Measurements from ENCODE around the gene NPAT. TPM values are rescaled to one million over a fixed set of nuclear protein-coding genes. Genes with fewer than 3 reads are reported as not detected.

The NPAT gene
- total and polyA plus RNA-seq, 2 of the 13 experiments (the other 11 are each of a cell fraction or from before 2014, with no cell fraction given): 4.4 to 11.2 TPM

DNA sequence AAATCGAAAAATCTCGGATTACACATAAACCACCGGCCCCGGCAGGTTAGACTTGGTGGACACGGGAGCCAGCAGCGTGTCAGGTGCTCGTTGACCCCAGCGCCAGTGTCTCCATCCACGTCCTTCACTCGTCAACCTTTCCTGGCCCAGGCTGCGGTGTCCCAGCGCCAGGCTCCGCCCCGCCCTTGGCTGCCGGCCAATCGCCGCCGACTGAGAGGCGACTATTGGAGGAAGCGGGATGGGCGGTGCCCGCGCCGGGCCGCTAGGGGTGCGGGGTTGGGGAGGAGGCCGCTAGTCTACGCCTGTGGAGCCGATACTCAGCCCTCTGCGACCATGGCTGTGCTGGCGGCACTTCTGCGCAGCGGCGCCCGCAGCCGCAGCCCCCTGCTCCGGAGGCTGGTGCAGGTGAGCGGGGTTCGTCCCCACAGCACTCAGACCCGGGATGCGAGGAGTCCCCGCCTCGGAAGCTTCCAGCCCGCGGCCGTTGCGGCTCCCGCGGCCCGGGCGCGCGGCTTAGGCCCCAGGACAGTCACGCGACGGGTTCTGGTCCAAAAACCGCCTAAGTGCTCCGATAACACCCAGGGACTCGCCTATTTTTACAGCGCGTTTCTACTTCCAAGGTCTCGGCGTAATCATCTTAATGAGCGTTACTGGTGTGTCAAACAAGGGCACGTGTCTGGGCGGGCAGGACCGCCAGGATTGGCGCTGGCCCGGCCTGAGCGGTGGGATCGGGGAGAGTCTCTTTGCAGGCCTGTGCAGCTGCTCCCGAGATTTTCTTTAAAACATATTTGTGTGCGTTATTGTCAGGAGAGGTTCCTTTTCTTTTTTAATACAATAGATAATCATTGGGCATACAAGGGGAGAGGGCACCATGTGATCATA is 100.9 kb downstream of the NPAT start, which contains the start of gene ACAT1 (continued):
- TF ChIP-seq, protein P1, sequence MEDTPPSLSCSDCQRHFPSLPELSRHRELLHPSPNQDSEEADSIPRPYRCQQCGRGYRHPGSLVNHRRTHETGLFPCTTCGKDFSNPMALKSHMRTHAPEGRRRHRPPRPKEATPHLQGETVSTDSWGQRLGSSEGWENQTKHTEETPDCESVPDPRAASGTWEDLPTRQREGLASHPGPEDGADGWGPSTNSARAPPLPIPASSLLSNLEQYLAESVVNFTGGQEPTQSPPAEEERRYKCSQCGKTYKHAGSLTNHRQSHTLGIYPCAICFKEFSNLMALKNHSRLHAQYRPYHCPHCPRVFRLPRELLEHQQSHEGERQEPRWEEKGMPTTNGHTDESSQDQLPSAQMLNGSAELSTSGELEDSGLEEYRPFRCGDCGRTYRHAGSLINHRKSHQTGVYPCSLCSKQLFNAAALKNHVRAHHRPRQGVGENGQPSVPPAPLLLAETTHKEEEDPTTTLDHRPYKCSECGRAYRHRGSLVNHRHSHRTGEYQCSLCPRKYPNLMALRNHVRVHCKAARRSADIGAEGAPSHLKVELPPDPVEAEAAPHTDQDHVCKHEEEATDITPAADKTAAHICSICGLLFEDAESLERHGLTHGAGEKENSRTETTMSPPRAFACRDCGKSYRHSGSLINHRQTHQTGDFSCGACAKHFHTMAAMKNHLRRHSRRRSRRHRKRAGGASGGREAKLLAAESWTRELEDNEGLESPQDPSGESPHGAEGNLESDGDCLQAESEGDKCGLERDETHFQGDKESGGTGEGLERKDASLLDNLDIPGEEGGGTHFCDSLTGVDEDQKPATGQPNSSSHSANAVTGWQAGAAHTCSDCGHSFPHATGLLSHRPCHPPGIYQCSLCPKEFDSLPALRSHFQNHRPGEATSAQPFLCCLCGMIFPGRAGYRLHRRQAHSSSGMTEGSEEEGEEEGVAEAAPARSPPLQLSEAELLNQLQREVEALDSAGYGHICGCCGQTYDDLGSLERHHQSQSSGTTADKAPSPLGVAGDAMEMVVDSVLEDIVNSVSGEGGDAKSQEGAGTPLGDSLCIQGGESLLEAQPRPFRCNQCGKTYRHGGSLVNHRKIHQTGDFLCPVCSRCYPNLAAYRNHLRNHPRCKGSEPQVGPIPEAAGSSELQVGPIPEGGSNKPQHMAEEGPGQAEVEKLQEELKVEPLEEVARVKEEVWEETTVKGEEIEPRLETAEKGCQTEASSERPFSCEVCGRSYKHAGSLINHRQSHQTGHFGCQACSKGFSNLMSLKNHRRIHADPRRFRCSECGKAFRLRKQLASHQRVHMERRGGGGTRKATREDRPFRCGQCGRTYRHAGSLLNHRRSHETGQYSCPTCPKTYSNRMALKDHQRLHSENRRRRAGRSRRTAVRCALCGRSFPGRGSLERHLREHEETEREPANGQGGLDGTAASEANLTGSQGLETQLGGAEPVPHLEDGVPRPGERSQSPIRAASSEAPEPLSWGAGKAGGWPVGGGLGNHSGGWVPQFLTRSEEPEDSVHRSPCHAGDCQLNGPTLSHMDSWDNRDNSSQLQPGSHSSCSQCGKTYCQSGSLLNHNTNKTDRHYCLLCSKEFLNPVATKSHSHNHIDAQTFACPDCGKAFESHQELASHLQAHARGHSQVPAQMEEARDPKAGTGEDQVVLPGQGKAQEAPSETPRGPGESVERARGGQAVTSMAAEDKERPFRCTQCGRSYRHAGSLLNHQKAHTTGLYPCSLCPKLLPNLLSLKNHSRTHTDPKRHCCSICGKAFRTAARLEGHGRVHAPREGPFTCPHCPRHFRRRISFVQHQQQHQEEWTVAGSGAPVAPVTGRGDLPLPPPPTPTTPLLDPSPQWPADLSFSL (CRISPR knock-in tag; IDR thresholded peaks at IDR 0.05): peak; percentile 46; the same call in 1 of the 2 replicates
- TF ChIP-seq ZNF616 (CRISPR knock-in tag; IDR thresholded peaks at IDR 0.05; ENCODE audit: low read depth): peak; percentile 50; the same call in 1 of the 2 replicates
- TF ChIP-seq, protein P2, sequence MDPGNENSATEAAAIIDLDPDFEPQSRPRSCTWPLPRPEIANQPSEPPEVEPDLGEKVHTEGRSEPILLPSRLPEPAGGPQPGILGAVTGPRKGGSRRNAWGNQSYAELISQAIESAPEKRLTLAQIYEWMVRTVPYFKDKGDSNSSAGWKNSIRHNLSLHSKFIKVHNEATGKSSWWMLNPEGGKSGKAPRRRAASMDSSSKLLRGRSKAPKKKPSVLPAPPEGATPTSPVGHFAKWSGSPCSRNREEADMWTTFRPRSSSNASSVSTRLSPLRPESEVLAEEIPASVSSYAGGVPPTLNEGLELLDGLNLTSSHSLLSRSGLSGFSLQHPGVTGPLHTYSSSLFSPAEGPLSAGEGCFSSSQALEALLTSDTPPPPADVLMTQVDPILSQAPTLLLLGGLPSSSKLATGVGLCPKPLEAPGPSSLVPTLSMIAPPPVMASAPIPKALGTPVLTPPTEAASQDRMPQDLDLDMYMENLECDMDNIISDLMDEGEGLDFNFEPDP (CRISPR knock-in tag; conservative IDR thresholded peaks at IDR 0.05): no peak
- peak; percentile 41; the same call in 1 of the 2 replicates for TF ChIP-seq ZNF350 (CRISPR knock-in tag; IDR thresholded peaks at IDR 0.05; ENCODE audit: borderline replicate concordance, low read depth)
- no peak for TF ChIP-seq SP140L (CRISPR knock-in tag; IDR thresholded peaks at IDR 0.05; ENCODE audit: borderline replicate concordance)
- TF ChIP-seq MAFG (CRISPR knock-in tag; IDR thresholded peaks at IDR 0.05): no peak
- TF ChIP-seq ZSCAN21 (CRISPR knock-in tag; IDR thresholded peaks at IDR 0.05; ENCODE audit: borderline replicate concordance): peak; percentile 80
- no peak for TF ChIP-seq MLLT10 (CRISPR knock-in tag; IDR thresholded peaks at IDR 0.05)
- TF ChIP-seq, protein P3, sequence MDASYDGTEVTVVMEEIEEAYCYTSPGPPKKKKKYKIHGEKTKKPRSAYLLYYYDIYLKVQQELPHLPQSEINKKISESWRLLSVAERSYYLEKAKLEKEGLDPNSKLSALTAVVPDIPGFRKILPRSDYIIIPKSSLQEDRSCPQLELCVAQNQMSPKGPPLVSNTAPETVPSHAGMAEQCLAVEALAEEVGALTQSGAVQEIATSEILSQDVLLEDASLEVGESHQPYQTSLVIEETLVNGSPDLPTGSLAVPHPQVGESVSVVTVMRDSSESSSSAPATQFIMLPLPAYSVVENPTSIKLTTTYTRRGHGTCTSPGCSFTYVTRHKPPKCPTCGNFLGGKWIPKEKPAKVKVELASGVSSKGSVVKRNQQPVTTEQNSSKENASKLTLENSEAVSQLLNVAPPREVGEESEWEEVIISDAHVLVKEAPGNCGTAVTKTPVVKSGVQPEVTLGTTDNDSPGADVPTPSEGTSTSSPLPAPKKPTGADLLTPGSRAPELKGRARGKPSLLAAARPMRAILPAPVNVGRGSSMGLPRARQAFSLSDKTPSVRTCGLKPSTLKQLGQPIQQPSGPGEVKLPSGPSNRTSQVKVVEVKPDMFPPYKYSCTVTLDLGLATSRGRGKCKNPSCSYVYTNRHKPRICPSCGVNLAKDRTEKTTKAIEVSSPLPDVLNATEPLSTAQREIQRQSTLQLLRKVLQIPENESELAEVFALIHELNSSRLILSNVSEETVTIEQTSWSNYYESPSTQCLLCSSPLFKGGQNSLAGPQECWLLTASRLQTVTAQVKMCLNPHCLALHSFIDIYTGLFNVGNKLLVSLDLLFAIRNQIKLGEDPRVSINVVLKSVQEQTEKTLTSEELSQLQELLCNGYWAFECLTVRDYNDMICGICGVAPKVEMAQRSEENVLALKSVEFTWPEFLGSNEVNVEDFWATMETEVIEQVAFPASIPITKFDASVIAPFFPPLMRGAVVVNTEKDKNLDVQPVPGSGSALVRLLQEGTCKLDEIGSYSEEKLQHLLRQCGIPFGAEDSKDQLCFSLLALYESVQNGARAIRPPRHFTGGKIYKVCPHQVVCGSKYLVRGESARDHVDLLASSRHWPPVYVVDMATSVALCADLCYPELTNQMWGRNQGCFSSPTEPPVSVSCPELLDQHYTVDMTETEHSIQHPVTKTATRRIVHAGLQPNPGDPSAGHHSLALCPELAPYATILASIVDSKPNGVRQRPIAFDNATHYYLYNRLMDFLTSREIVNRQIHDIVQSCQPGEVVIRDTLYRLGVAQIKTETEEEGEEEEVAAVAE (CRISPR knock-in tag; IDR thresholded peaks at IDR 0.05; ENCODE audit: borderline replicate concordance): peak; percentile 15; the same call in 1 of the 2 replicates
- TF ChIP-seq, protein P4, sequence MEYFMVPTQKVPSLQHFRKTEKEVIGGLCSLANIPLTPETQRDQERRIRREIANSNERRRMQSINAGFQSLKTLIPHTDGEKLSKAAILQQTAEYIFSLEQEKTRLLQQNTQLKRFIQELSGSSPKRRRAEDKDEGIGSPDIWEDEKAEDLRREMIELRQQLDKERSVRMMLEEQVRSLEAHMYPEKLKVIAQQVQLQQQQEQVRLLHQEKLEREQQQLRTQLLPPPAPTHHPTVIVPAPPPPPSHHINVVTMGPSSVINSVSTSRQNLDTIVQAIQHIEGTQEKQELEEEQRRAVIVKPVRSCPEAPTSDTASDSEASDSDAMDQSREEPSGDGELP (IDR thresholded peaks at IDR 0.05; ENCODE audit: borderline replicate concordance, low read depth): no peak; the same call in 1 of the 2 replicates
- no peak for TF ChIP-seq ZBTB7A (CRISPR knock-in tag; IDR thresholded peaks at IDR 0.05)
- no peak for TF ChIP-seq FOXO1 (CRISPR knock-in tag; IDR thresholded peaks at IDR 0.05)

Data from HepG2 (cell line).